Inferior parietal cortex (tissue), 1 donor: ENCODE data around the gene KLHL22.
"Not testable (repeated sequence)": the region's sequence is repeated elsewhere in the genome, so short reads cannot be mapped to it uniquely, and the experiment has no call there.

Source experiments
- DNase-seq: peaks from one replicate; pipeline ENCODE4 v3.0.0-alpha.2; 2016; ENCODE audit errors: extremely low spot score

Gene KLHL22

GRCh38 chr22:20400606-20401375, 94.8 kb downstream of the KLHL22 start:
- DNase-seq = no peak

GRCh38 chr22:20399866-20400605, 95.6 kb downstream of the KLHL22 start:
- no peak for DNase-seq

- no peak for DNase-seq
Measured at GRCh38 chr22:20398420-20398819, 97.2 kb downstream of the KLHL22 start.

- DNase-seq = no peak
Measured at GRCh38 chr22:20397498-20397897, 98.1 kb downstream of the KLHL22 start.

GRCh38 chr22:20396639-20397038, 99.0 kb downstream of the KLHL22 start:
- peak; percentile 11 for DNase-seq

- no peak for DNase-seq
Measured at GRCh38 chr22:20395907-20396287, 99.7 kb downstream of the KLHL22 start.

GRCh38 chr22:20395181-20395906, 100.3 kb downstream of the KLHL22 start:
- no peak for DNase-seq

GRCh38 chr22:20393705-20394476, 101.7 kb downstream of the KLHL22 start, which contains the start of gene ZNF74:
ZNF74 (plus strand) TSS chr22:20394151; CDS start chr22:20394629, 478 bp downstream.
- DNase-seq = peak; percentile 98

- no peak for DNase-seq
Measured at GRCh38 chr22:20392983-20393704, 102.5 kb downstream of the KLHL22 start.

GRCh38 chr22:20392365-20392881, 103.2 kb downstream of the KLHL22 start:
- not testable (repeated sequence) for DNase-seq
